ENCODE results near the gene CPNE1.

Gene CPNE1

DNA sequence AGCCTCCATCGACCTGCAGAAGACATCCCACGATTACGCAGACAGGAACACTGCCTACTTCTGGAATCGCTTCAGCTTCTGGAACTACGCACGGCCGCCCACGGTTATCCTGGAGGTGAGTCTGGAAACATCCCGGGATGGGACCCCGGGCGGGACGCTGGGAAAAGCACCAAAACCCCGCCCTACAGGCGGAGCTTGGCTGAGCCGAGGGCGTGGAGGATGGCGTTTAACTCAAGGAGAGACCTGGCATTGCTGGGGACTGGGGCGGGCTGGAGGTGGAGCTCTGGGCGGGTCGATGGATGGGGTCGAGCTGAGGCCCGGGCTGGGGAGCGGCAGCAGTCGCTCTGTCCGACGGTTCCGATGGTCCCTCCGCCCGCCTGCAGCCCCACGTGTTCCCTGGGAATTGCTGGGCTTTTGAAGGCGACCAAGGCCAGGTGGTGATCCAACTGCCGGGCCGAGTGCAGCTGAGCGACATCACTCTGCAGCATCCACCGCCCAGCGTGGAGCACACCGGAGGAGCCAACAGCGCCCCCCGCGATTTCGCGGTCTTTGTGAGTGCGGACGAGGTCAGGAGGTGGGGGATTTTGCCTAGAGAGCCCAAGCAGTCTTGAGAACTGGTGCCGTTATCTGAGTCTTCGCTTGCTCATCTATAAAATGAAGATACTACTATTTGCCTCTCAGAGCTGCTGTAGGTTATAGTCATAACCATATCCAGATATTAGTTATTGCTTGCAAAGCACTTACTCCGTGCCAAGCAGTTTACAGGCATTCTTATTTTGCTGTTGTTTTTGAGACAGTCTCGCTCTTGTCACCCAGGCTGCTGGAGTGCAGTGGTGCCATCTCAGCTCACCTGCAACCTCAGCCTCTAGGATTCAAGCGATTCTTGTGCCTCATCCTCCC lies 45.3 kb downstream of the CPNE1 start:
- DNase-seq (ENCODE audit: low read depth) = peak; percentile 76

DNA sequence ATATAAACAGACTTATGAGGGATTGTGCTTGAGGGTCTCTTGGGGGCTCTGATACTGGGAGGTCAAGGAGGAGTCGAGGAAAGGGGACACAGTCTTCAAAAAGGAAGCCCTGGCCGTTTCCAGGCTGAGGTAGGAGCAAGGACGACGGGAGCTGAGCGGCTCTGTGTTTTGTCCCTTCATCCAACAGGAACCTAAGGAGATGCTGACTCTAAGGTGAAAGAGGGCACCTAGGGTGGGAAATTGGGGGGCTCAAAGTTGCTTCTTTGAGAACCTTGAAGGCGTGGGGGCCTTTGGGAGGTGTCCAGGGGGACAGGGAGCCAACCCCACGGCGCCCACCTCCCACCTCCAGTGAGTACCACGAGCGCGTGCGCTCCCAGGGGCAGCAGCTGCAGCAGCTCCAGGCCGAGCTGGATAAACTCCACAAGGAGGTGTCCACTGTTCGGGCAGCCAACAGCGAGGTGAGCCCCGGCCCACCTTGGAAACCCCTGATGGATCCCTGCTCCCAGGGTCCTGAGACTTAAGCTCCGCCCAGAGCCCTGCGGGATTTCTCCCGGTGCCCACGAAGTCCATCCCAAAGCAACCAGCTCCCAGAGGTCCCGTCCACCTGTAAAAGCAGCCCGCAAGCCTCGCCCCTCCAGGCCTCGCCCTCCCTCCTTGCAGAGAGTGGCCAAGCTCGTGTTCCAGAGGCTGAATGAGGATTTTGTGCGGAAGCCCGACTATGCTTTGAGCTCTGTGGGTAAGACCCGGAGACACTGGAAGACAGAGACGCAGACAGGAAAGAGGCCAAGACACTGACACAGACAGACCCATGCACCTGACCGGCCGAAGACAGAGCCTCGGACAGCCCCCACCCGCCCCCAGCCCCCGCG lies 46.2 kb downstream of the CPNE1 start:
- DNase-seq (ENCODE audit: low read depth) = no peak

DNA sequence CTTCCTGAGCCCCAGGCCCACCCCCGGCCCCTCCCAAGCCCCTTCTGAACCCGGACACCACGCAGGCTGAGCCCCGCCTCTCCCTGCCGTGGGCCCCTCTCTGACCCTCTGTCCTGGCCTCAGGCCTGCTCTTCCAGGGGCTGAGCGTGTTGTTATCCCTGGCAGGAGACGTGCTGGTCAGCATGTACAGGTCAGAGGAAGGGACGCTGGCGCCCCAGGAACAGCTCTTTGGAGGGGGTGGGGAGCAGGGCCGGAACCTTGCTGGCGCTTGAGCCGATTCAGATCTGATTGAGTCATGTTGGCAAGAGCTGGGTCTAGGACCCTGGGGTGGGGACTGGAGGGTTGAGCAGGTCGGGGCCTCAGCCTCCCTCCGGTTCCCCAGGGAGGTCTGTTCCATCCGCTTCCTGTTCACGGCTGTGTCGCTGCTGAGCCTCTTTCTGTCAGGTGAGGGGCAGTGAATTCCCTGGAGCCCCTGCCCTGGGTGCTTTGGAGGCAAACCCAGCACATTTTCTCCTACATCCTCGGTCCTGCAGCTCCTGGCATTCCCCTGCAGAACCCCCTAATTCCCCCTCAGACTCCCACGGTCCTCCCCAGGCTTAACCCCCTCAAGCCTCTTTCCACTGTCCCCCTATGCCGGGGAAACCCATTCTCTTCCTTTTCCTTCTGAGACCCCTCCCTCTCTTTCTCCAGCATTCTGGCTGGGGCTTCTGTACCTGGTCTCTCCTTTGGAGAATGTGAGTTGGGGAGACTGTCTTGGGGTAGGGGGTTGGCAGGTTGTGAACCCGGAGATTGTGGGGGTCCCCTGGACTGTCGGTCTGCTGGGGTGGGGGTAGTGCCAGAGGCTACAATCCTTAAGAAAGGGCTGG lies 47.1 kb downstream of the CPNE1 start:
- no peak for DNase-seq (ENCODE audit: low read depth)

DNA sequence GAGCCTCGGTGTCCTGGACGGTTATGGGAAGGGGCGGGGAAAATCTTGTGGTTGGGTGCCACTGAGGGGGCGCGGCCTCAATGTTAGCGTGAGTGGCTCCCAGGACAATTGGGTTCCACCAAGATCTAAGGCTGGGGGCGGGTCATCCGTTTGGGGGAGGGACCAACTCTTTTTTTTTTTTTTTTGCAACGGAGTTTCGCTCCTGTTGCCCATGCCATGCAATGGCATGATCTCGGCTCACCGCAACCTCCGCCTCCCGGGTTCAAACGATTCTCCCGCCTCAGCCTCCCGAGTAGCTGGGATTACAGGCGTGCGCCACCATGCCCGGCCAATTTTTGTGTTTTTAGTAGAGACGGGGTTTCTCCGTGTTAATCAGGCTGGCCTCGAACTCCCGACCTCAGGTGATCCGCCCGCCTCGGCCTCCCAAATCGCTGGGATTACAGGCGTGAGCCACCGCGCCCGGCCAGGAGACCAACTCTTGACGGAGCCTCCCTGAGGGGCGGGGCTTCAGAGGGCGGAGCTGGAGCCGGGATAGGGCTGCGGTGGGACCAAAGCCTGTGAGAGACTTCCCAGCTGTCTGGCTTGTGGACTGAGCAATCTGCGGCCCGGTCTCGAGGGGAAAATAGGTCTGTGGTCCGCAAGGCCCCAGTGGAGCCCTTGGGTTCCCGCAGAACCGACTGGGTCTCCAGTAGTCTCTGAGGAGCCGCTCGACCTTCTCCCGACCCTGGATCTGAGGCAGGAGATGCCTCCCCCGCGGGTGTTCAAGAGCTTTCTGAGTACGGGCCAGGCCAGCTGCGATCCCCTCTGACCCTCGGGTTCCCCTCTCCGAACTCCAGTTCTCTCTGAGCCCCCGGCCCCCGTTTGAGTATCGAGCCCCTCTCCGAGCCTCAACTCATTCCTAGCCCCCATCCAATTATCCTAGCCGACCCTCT lies 48.0 kb downstream of the CPNE1 start:
- DNase-seq (ENCODE audit: low read depth) = no peak

DNA sequence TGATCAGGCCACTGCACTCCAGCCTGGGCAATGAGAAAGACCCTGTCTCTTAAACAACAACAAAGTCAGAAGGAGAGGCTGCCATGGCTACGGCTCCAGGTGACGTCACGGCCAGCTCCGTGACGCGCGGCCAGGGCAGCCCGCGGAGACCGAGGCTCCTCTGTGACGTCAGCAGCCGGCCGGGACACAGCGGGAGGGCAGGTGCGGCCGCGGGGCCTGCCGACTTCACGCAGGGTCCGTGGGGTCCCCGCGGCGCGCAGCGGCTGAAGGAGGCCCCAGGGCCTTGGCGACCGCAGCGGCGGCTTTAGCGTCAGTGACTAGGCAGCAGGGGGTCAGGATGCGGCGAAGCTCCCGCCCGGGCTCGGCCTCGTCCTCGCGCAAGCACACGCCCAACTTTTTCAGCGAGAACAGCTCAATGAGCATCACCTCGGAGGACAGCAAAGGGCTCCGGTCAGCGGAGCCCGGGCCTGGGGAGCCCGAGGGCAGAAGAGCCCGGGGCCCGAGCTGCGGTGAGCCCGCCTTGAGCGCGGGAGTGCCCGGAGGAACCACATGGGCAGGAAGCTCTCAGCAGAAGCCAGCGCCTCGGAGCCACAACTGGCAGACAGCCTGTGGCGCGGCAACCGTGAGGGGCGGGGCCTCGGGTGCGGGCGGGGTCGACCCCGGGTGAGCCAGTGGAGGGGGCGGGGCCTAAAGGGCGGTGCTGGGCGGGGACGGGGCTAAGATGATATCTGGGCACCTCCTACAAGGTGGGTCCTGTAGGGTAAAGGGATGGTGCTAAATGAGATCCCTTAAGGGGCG lies 48.8 kb downstream of the CPNE1 start, which contains the start of gene SPAG4:
Gene SPAG4 (plus strand): TSS at position 163 of the 798 bp plus-strand sequence. CDS start 175 bp downstream, at position 338.
- peak; percentile 100 for DNase-seq (ENCODE audit: low read depth)

DNA sequence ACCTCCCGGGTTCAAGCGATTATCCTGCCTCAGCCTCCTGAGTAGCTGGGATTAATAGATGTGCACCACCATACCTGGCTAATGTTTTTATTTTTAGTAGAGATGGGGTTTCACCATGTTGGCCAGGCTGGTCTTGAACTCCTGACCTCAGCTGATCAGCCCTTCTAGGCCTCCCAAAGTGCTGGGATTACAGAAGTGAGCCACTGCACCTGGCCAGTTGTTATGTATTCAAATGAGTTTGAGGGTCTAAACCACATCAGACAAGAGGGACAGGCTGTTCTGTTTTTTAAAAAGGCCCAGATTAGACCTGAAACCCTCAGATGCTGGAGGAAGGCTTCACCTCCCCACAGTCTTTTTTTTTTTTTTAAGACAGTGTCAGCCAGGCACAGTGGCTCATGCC lies 53.2 kb downstream of the CPNE1 start:
- DNase-seq (ENCODE audit: low read depth) = no peak

DNA sequence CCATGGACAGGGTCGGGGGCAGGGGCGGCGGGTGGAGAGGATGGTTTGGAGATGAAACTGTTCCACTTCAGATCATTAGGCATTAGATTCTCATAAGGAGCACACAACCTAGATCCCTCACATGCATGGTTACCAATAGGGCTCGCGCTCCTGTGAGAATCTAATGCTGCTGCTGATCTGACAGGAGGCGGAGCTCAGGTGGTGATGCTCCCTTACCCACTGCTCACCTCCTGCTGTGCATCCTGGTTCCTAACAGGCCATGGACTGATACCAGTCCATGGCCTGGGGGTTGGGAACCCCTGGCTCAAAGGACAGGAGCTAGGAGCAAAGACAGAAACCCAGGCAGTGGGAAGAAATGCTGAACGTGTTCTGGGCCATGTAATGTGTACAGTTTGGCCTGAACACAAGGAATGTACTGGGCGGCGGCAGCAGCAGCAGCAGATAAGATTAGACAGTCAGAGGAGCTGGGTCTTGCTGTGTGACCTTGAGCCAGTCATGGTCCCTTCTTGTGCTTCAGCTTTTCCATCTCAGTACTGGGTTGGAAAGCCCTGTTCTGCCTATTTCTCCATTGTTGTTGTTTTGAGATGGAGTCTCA lies 53.8 kb downstream of the CPNE1 start:
- DNase-seq (ENCODE audit: low read depth) = no peak

DNA sequence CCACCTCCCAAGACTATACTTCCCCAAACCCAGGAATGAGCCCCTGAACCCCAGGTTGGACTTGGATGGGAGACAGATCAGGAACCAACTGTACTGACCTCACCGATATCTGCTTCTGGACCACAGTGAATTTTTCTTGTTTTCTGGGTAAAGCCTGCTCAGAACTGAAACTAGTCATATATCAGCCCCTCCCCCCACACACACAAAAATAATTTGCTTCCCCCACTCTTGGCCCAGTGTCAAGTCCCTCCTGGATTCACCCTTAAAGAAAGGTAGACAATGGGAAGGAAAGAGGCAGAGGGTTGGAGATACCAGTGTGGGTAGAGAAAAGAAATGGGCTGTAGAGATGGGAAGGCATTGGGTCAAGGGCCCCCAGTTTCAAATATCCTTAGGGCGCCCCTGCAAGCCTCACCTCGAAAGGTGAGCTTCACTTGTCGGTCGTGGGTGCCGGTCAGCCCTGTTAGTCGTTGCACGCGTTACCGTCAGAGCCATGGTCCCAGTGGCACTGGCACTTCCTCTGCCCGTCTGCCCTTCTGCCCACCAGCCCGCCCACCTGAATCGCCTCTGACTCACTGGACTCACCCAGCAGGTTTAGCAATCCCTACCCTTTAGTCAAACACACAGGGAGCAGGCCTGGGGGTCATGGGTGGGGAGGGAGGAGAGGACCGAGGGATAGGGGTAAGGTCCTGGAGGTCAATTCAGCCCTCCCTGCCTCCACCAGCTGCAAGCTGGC lies 57.5 kb downstream of the CPNE1 start:
- no peak for DNase-seq (ENCODE audit: low read depth)

DNA sequence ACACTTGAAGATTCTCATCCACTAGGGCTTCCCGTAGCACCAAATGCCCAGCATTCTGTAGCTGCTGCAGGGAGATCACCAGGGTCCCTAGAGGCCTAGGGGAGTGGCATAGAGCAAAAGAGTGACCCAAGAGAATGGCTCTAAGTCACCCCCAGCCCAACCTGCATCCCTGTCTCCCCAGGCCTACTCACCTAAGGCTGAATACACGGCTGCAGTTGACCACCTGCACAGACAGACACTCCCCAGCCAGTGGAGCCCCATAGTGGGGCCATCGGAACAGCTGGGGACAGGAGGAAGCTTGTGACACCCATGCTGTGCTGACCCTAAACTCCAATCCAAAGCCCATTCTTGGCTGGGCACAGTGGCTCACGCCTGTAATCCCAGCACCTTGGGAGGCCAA lies 58.6 kb downstream of the CPNE1 start:
- DNase-seq (ENCODE audit: low read depth) = no peak

DNA sequence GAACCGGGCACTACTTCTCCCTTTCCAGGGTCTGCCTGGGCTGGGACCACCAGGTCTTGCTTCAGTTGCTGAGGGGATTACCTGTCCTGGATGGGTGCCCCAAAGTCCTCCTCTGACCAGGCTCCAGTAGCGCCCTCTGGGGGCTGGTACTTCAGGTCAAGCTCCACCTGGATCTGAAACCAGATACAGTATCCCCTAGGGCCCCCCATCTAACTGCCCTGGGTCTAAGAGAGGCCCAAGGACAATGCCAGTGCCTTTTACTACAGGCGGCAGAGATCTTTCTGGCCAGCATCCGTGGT lies 60.3 kb downstream of the CPNE1 start:
- DNase-seq (ENCODE audit: low read depth) = no peak

DNA sequence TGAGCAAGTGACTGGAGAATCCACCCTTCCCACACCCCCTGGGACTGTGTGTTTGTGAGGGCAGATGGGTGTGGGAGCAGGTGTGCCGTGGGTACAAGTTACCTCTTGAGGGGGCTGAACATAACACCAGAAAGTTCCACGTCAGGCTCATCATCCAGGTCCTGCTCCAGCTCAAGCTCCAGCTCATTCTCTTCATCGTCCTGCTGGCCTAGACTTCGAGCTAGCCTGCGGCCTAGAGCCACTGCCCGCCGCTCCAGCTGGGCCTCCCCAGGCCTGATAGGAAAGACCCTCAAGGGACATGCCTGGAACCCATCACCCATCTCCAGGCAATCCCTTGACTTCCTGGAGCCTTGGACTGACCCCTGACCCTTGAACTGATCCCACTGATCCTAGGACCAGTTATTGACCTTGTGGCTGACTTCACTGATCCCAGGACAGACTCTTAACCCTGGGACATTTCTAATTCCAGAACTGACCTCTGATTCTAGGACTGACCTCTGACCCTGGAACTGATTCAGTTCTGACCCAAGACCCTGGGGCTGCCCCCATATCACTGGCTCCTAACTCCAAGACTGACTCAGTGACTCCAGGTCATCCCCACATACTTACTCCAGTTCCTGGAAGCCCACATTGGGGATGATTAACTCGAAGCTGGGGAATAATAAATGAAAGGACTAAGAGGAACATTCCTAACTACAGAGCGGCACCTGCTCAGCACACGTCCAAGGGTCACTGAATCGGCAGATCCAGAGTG lies 60.8 kb downstream of the CPNE1 start:
- DNase-seq (ENCODE audit: low read depth) = no peak

DNA sequence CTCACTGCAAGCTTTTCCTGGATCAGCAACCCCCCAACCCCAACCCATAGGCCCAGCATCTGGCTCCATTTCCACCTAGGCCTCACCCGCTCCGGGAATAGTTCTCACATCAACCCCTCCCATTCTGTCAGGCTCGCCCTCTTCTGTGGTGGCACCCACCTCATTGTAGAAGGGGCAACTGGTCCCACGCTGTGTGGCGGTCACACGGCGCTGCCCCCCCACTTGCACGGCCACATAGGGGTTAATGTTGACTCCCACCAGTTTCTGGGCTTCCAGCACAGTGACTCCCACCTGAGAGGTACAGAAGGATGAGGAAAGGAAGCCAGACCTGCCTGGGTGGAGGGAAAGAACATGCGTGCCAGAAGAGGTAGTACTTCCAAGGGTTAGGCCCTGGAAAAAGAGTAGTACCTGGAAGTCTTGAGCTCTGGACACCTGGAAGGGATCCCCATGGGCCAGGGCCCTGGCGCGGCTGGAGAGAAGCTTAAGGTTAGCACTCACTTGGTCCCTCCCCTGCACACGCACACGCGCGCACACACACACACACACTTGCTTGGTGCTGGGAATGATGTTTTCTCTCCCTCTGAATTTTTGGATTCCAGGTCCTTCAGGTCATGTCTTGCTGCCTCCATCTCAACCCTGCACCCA lies 61.7 kb downstream of the CPNE1 start:
- DNase-seq (ENCODE audit: low read depth) = no peak

DNA sequence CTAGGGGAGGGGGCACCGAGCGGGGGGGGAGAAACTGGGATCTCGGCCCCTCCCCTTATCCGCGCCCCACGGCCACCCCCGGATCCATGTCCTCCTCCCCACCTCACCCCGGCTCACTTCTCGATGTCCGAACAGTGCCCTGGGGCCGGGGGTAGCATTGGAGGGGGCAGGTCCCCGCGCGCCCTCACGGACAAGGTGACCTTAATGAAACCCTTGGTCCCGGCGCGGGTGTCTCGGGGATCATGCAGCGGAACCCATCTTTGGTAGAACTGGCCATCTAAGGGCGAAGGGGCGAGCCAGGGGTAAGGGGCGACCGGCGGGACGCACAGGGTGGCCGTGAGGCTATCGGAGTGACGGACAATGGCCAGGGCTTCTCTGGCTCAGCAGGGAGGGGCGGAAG lies 62.7 kb downstream of the CPNE1 start:
- DNase-seq (ENCODE audit: low read depth) = no peak

DNA sequence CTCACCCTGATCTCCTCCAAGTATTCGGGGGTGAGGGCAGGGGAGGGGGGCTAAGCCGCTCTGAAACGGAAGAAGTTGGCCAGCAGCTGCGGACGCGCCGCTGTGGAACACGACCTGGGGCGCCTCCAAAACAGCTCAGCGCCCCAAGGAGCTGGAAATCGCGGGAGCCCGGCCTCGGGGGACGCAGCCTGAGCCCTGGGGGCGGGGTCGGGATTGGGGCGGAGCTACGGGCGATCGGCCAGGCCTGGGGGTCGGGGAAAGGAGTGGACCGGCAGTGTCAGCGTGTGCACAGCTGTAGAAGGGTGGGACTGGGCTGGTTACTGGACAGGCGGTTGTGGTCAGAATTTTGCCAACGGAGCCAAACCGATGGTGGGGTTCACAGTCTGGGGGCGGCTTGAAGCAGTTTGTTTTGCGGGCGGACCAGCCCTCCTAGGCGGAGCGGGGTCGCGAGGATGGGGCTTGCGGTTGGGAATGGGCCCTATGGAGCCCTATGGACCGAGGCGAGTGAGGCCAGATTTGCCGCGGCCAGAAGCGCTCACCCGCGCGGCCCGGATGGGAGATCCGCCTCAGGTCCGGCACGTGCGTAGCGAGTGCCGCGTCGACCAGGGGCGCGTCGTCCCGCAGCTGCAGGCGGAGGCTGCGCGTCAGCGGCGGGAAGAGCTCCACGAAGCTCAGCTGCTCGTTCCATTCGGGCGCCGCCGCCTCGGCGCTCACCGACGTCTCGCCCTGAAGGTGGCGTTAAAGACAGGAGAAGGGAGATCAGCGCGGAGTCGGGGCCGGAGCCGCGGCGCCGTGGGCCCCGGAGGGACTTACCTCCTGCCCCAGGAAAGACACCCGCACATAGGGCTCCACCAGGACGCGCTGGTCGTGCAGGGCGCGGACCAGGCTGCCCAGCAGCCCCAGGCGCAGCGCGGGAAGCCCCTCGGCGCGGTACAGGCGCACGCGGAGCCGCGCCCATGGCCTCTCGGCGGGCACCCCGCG lies 63.4 kb downstream of the CPNE1 start:
- peak; percentile 66 for DNase-seq (ENCODE audit: low read depth)

DNA sequence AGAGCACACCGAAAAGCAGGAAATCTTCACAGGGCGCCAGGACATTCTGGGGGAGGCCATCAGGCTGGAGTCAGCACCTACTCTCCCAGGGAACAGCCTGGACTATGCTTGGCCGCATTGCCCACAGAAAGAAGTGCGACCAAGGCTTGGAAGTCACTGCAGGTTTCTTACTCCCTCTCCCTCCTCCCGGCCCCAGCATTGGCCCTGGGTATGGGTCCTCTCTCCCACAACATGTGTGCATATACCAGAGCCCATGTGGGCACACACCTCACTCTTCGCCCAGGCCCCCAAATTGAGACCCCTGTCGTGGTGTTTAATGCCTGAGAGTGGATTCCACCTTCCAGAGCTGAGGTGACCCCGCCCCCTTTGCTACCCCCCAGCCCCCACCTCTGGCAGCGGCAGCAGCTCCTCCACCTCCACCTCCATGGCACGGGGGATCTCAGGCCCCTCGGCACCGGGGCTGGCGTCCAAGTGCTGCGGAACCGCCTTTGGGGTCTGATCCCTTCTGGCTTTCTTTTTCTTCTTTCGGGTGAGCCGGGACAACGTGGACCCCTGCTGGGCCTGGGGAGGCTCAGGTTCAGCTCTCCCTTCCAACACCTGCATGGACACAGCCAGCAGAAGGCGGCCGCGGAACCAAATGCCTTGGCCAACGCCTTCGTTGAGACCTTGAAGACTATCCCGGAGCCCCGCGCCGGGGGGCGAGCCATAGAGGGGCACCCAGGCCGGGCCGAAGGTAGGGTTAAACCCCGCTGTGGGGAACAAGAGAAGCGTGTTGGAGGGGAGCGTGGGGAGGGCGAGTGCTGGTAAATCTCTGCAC lies 64.3 kb downstream of the CPNE1 start:
- no peak for DNase-seq (ENCODE audit: low read depth)

DNA sequence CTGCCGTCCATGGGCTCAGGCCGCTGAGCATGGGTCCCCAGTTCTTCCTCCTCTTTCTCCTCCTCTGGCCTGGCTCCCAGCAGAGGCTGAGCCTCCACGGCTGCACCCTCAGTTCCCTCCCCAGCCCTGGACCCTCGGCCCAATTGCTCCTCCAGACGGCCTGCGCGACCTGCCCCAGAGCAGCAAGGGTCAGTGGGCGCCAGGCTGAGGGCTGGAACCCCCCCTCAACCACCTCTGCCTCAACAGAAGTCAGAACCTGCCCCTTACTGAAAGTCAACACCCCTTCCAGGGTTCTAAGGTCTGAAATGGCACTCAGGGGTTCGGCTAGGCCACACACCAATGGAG lies 65.0 kb downstream of the CPNE1 start:
- no peak for DNase-seq (ENCODE audit: low read depth)
